Measurements from ENCODE around the gene RBBP8NL.

RBBP8NL gene

DNA sequence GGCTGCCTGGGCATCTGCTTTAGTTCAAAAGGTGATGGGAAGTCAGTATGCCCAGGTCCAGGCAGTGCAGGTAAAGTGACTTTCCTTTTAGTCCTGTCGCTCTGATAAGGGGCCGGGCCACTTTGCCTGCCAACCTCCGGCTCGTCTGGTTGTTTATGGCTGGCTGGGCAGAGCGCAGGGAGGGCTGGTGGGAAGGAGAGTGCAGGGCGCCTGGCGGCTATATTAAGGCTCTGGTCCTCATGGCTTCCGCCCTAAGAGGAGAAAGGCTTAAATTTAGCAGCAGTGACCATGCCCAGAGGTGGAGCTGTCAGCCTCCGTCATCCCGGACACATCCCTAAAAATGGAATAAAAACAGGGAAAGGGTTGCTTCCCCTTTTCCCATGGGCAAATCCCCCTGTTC lies 33.8 kb upstream of the RBBP8NL start:
- no peak for DNase-seq

DNA sequence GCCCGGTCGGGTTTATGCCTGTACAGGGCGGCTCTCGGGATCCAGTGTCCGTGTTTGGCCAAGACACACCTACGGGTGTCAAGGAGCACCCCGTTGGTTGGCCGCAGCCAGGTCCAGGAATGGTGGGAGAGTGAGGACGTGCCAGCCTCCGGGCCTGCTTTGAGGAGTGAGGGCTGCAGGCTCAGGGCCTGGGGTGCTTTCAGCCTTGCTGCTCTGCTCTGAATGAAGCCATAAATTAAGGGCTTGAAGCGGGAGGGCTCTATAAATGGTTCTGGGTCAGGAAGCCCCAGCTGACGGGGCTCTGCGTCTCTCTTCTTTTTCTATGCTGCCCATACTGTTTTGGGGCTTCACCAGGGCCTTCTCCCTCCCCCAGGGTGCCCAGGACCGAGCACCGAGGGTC lies 33.3 kb upstream of the RBBP8NL start:
- DNase-seq: no peak

DNA sequence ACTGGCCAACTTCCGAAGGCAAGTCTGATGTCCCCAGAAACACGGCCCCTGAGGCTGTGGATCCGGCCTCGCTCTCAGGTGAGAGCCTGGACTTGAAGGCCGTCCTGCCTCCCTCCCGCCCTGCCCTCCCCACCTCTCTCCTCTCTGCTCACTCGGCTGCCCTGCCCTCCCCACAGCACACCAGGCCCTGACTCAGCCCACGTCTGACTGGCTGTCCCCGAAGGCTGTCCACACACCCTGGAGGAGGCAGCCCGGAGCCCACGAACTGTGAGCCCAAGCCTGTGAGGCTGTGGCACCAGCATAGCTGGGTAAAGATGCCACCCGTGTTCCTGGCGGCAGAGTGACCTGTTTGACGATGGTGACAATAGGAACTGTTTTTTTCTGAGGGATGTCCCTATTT lies 32.1 kb upstream of the RBBP8NL start:
- no peak for DNase-seq

DNA sequence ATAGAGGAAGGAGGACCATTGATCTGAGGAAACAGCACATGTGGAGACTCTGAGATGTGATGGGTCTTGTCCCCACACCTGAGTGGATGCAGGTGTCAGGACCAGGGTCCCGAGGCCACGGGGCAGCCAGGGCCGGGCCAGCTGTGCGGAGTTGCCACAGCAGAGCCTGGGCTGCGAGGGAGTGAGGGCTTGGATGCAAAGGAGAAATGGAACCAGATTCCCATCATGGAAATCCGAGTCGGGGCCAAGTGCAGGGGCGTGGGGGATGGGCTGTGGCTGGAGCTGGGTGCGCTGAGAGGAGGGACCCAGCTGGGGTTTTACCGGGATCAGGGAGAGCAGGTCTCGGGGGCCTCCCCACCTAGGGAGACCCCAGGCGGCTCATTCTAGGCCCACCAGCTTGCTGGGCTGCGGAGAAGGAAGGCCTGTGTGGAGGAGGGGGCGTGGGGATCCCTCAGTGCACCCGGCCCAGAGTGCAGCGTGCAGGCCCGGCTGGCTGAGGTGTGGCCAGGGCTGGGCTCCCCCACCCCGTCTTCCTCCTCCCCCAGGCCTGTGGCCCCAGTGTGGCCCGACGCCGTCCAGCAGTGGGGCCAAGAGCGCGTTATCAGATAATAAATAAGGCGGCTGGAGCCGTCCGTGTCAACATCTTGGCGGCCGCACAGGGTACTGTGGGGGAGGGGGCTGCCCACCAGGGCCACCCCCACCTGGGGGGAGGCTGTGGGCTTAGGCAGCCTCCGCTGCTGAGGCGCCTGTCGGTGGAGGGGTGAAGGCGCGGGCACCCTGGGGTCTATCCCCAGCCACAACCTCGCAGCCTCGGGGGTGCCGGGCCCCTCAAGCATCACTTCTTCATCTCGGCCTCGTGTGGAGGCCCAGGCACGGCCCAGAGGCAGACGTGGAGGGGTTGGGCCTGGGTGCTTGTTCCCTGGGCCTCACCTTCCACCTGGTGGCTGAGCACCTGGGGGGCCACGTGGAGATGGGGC lies 31.2 kb upstream of the RBBP8NL start:
- no peak for DNase-seq

DNA sequence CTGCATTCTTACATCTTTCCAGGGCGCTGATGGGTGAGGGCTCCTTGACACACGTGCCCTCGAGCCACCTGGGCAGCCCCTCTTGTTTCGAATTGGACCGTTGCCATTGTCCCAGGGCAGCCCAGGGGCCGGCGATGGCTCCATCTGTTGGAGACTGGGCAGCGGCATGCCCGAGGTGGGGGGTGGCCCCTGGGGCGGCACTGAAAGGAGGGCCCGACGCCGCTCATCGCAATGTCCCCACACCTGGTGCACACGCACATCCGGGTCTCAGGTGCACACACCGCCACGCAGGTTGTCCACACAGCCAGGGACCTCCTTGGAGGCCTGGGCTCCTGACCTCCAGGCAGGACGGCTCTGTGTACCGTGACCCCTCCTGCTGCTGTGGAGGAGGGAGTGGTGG lies 30.5 kb upstream of the RBBP8NL start:
- no peak for DNase-seq

DNA sequence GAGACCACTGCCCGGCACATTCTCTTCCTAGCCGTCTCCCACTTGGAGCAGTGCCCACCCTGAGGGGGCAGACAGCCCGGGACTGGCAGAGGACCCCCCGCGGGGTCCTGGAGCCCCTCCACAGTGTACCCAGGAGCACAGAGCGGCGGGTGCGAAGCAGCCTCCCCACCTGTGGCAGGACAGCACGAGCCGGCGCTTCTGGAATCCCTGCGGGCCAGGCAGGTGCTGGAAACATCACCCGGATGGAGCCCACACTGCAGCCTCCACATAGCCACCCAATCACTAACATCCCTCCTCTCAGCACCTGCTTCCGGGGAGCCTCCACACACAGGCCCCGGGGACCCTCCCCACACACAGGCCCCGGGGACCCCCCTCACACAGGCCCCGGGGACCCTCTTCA lies 29.8 kb upstream of the RBBP8NL start:
- DNase-seq: no peak

DNA sequence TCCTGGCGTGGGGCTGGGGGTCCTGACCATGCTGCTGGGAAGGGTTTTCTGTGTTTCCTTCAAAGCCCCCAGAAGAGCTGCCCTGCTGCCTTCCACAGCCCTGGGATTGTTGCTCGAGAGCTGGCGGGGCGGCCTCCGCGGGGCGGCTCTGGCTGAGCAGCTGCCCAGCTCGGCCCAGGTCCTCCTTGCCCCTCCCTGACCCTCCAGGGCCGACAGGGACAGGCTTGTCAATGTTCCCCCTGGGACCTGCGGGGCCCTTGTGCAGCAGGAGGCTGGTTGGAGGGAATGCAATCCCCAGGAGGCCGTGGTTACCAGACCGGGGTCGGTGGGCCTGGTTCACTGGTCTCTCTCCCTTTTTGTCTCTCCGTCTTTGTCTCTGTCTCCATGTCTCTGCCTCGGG lies 28.6 kb upstream of the RBBP8NL start:
- no peak for DNase-seq

DNA sequence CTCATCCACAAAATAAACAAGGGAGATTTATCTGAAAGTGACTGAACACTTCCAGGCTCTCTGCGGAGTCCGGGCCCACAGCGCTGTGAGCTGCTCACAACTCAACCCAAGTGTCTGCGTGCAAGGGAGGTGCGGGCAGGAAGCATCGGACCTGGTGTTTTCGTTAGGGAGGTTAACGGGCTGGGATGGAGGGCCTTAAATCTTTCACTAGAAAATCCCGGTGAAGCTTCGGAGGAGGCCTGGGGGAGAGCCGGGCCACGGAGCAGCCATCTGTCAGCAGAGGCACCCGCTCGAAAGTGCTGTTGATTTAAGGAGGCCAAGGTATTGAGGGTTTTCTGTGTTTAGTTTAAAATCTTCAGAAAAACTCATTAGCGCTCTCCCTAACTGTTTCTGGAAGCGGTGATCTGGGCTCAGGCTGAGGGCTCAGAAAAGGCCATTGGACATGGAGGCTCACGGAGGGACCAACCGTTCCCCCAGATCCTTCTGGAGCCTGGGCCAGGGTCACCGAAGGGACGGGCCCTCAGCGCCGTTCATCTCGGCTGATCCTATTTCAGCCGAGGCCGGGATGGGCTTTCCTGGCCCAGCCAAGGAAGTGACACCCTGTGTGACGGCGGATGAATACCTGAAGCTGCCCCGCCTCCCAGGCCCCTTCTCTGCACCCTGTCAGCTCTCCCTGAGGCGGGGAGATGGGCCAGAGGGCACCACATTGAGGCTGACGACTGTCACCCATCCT lies 27.7 kb upstream of the RBBP8NL start:
- DNase-seq: no peak

DNA sequence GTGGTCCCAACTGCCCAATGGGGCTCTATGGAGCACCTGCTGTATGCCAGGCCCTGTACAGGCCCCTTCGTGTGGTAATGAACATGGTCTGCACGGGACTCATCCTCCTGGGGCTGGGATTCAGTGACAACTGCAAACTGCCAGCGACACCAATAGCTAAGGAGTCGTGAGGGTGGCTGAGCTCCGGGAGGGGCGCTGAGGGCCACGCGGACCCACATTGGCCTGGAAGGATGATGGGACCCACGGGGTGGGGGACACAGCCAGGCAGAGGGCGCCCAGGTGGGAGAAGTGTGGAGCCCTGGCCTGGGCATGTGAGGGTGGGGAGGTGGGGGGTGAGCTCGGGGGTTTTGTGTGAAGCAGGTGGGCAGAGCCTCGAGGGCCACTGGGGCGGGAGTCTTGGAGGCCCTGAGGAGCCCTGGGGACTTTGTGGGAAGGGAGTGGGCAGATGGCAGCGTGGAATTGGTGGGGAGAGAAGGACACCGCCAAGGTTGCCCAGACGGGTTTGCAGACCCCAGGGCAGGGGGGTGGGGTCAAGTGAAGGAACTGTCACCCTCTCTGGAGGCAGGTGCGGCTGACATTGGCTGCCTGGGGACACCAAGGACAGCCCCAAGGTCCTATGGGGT lies 26.0 kb upstream of the RBBP8NL start:
- no peak for DNase-seq

DNA sequence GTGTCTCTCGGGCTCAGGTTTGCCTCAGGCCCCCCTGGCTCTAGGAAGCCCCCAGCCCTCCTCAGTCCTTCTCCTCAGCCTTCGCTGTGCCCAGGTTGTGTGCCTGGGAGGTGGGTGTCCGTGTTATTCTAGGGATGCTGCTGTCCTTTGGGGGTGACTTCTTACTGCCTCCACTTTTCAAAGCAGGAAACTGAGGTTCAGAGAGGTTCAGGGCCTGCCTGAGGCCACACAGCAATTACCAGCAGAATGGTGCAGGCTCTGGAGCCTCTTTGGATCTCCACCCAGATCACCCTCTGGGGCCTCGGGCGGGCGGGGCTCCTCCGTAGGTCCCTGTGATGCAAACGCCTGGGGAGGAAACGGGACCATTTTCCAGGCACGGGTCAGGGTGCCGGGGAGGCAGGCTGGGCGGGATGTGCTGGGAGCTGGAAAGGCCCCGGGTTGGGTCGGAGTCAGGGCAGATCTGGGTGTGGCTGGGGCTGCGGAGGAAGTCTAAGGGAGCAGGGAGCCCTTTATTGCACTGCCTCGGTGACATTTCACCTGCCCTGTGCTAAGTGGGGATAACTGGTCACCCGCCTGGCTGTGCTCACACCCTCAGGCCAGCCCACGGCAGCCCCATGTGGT lies 25.2 kb upstream of the RBBP8NL start:
- DNase-seq: no peak

DNA sequence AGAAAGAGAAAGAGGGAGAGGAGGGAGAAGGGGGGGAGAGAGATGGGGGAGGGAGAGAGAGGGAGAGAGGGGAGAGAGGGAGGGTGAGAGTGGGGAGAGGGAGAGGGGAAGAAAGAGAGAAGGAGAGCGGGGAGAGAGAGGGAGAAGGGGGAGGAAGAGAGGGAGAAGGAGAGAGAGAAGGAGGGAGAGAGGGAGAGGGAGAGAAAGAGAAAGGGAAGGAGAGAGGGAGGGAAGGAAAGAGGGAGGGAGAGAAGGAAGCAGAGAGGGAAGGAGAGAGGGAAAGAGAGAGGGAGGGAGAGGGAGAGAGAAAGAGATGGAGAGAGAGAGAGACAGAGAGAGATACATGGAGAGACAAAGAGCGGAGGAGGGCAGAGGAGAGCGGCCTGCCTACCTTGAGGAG lies 24.6 kb upstream of the RBBP8NL start:
- no peak for DNase-seq

DNA sequence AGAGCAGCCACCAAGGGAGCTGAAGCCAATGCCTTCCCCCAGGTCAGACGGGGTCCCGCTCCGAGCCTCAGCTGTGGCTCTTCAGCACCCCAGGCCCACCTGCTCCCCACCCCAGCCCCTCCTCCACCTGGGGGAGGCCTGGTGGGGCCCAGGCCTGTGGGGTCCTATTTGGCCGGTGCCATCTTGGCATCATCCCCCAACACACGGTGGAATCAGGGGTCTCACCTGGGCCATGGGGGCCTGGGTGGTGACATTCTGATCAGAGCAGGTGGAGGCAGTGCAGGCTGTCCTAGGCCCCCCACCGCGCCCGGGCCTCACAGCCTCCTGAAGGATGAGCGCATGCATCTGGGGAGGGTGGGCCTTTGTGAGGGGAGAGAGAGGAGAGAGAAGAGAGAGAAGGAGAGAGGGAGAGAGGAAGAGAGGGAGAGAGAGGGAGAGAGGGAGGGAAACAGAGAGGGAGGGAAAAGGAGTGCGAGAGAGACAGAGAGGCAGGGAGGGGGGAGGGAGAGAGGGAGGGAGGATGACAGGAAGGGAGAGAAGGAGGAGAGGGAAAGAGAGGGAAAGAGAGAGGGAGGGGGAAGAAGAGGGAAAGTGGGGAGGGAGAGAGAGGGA lies 23.9 kb upstream of the RBBP8NL start:
- no peak for DNase-seq

DNA sequence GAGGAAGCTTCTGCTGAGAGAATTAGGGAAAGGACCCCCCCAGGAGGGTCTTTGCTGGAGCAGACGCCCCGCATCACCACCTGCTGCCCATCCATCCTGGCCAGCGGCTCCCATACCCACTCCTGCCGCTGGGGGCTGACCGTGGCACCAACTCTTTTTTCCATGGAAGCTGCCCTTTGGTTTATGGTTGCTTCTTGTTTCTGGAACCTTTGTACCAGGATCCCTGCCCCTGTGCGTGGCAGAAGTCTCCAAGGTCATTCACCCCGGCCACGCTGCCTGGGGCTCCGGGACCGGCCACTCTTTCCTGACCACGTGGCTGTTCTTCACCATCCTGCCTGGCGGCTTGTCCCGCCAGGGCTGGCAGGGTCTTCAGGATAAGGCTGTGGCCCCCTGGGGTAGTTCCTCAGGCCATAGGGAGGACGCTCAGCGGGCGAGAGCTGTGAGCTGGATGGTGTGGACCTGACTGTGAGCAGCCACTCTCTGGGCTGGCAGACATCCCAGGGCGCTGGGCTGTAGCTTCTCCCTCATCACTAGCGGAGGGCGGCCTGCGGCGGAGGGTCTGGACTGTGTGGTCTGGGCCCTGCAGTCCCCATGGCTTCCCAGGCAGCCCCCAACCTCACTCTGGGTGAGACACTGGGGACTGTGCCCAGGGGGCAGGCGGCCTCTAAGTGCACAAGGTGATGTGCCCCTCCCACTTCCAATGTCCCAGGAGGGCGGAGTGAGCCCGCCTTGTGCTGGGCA lies 22.8 kb upstream of the RBBP8NL start:
- DNase-seq: no peak

DNA sequence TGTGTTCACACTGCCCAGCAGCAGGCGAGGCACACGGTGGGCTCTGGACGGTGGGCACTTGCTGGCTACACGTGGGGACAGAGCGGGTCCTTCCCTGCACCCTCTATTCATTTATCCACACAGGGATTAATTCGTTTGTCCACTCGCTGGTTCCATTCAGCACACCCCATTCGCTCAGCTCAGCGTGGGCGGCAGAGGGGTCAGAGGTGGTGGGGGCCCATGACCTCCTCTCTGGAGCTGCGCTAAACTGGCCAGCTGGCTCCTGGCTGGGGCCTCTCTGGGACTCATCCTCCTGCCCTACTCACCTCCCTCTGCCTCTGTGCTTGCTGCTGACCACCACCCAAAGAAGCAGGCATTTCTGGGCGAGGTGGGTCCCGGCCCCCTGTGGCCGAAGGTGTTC lies 21.4 kb upstream of the RBBP8NL start:
- DNase-seq: no peak

DNA sequence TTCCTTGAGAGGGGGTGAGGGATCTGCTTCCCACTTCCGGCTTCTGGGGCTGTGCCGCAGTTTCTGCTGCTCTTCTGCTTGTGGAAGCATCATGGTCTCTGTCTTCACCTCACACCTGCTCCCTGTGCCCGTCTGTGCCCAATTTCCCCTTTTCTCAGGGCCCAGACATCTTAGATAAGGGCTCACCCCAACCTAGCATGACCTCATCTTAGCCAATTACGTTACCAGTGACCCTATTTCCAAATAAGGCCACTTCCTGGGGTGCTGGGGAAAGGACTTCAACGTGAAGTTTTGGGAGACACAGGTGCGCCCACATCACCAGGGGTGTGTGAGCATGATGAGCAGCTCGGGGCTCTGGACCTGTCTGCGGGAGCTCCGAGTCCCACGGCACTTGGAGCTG lies 20.7 kb upstream of the RBBP8NL start:
- no peak for DNase-seq

DNA sequence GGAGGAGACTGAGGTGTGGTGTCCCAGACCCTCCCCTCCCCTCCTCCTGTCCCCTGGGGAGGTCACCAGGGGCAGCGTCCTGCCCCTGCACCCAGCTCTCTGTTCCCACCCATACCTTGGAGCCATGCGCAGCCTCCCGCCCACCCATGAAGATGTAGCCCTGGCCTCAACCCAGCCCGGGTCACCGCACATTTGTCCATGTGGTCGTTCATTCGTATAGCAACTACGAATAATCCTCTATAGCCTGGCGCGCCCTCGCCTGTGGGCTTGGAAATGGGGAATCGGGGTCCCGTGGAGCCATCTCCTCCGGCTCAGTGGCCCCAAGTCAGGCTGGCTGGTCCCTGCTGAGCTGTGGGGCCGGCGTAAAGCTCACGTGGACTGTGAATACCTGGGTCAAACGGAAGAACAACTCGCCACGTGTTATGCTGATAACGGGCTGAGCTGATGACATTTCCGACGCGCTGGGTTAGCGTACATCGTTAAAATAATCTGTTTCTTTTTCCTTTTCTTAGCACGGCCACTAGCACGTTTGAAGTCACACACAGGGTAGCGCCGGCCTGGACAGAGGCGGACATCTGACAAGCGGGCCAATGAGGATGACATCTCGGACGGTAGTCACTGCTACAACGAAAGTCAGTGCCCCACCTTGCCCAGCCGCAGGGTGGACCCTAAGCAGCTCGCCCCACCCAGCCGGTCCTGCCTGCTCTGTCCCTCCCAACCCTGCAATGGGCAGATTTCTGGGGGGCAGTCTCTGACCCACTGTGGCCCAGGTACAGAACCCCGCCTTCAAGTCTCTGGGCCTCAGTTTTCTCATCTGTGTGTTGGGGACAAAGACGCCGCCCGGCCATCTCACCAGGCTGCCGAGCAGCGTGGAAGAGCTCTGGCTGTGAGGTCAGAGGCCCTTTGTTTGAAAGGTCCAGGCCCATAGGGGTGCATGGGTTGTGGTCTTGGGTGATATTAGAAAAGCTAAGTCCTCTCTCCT lies 19.8 kb upstream of the RBBP8NL start:
- no peak for DNase-seq

DNA sequence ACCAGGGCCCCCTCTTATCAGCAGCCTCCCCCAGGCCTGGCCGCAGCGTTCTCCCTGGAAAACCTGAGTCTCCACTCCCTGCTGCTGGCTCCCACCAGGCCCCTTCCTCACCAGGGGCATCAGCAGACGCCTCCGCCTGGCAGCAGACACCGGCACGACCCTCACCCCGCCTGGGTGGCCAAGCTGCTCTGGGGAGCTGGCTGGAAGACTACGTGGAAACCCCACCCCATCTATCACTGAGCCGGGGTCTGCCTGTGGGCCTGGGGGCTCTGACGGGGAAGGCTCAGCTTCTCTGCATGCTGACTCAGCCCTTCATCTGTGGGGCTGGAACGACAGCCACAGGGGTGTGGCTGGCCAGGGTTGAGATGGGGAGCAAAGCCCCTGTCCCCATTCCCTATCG lies 19.1 kb upstream of the RBBP8NL start:
- DNase-seq: no peak

DNA sequence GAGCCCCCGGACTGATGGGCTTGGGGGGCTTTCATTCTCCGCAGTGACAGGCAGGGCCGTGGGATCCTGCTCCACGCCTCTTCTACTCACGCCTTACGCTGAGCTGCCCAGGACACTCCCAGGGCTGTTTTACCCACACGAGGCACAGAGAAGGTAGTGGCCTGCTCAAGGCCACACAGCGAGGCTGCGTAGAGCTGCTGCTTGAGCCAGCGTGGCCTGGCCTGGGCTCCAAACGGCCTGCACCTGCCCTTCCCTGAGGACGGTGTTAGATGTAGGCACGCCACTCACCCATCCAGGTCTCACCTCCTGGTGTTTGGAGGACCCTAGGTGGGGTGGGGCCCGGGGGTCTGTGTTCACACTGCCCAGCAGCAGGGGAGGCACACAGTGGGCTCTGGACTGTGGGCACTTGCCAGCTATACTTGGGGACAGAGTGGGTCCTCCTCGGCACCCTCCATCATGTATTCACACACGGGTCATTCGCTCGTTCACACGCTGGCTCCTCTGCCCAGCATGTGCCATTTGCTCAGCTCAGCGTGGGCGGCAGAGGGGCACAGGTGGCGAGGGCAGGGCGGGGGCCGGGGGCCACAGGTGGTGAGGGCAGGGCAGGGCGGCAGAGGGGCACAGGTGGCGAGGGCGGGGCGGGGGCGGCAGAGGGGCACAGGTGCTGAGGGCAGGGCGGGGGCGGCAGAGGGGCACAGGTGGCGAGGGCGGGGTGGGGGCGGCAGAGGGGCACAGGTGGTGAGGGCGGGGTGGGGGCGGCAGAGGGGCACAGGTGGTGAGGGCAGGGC lies 18.4 kb upstream of the RBBP8NL start:
- DNase-seq: no peak

DNA sequence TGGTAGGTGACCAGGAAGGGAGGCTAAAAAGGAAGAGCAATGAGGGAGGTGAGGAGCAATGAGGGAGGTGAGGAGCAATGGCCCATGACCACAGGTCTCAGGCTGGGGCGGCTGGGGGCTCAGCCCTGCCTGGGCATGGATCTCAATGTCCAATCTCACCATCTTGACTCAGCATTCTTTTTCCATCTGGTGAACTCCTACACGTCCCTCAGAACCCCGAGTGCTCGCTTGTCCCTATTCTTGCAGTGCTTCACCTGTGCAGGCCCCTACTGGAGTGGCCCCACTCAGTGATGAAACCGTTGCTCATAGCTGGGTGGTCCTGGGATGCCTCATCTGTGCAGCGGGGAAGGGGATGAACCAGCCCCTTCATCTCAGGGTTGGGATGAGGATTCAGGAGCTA lies 16.9 kb upstream of the RBBP8NL start:
- no peak for DNase-seq

DNA sequence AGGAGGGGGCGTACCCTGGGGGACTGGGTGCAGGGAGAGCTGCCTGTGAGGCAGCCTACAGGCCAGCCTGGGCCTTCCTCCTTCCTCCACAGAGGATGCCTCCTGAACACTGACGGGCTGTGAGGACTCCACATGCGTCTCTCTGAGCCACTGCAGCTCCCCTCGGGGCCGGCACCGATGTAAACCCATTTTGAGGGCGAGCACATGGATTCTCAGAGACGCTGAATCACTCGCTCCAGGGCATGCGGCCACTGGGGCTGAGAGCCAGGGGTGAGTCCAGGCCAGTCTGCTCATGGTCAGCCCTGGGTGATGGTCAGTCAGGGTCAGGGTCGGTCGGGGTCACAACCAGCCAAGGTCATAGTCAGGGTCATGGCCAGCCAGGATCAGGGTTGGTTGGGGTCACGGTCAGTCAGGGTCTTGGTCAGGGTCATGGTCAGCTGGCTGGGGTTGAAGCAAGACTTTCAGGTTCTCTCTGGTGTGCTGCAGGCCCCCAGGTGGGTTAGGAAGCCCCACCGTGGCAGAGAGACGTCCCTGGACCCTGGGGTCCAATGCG lies 14.7 kb upstream of the RBBP8NL start:
- no peak for DNase-seq
